Effector memory CD4-positive, alpha-beta T cell (primary cell): Measurements from ENCODE around the gene DDX41.

Source experiments
- DNase-seq, 3 donors: peaks; one replicate each; pipeline ENCODE4 v3.0.0-alpha.2; 2020
- H3K27ac ChIP-seq: 2 replicates; pipeline ENCODE4 v1.7.0; 2013; ENCODE audit warnings: mild to moderate bottlenecking, low read length, moderate library complexity; ENCODE audit not compliant: insufficient read depth, poor library complexity, severe bottlenecking
- H3K27me3 ChIP-seq: replicated peaks from 2 replicates; pipeline ENCODE4 v1.7.0; 2013; ENCODE audit warnings: mild to moderate bottlenecking, low read length; ENCODE audit not compliant: insufficient read depth, control insufficient read depth, poor library complexity, severe bottlenecking
- H3K36me3 ChIP-seq: 2 replicates; pipeline ENCODE4 v1.7.0; 2013; ENCODE audit warnings: mild to moderate bottlenecking, low read length, moderate library complexity; ENCODE audit not compliant: control insufficient read depth, insufficient read depth
- H3K4me1 ChIP-seq: 2 replicates; pipeline ENCODE4 v1.7.0; 2013; ENCODE audit warnings: low read length, mild to moderate bottlenecking; ENCODE audit not compliant: control insufficient read depth, insufficient read depth, poor library complexity, severe bottlenecking
- H3K4me3 ChIP-seq: 2 replicates; pipeline ENCODE4 v1.7.0; 2013; ENCODE audit warnings: low read length, low read depth, mild to moderate bottlenecking; ENCODE audit not compliant: insufficient read depth, poor library complexity, severe bottlenecking
- H3K9me3 ChIP-seq: 2 replicates; pipeline ENCODE4 v1.7.0; 2013; ENCODE audit warnings: mild to moderate bottlenecking, low read length, moderate library complexity; ENCODE audit not compliant: control insufficient read depth

DDX41 gene

GRCh38 chr5:177514541-177514940 is 2.2 kb downstream of the DDX41 start:
- Histone ChIP-seq H3K4me1 (peaks cover 21% of the 10 kb centered on the region), H3K4me3 (no peak overlapping the region), H3K36me3 (peaks cover 48% of the 10 kb centered on the region), H3K9me3 (no peaks in the 10 kb centered on the region), H3K27me3 (no peaks in the 10 kb centered on the region), H3K27ac (no peak overlapping the region)
- DNase-seq, result no peak

- peaks cover 15% of the 10 kb centered on the region for H3K4me1 ChIP-seq
- H3K9me3 ChIP-seq, result no peaks in the 10 kb centered on the region
- DNase-seq, result no peak
- H3K36me3 ChIP-seq, result peaks cover 48% of the 10 kb centered on the region
- no peaks in the 10 kb centered on the region for H3K27me3 ChIP-seq
- no peak overlapping the region for H3K27ac ChIP-seq
- H3K4me3 ChIP-seq, result no peak overlapping the region
These were observed 3.3 kb downstream of the DDX41 start for GRCh38 chr5:177513500-177513899.

- Histone ChIP-seq H3K4me3 (no peak overlapping the region), H3K4me1 (peaks cover 15% of the 10 kb centered on the region), H3K27ac (no peak overlapping the region), H3K27me3 (no peaks in the 10 kb centered on the region), H3K36me3 (peaks cover 48% of the 10 kb centered on the region), H3K9me3 (no peaks in the 10 kb centered on the region)
- DNase-seq, result no peak
These were observed 3.9 kb downstream of the DDX41 start for GRCh38 chr5:177512736-177513380.

GRCh38 chr5:177511796-177512675 is 4.7 kb downstream of the DDX41 start:
- Histone ChIP-seq H3K27me3 (no peaks in the 10 kb centered on the region), H3K36me3 (peaks cover 48% of the 10 kb centered on the region), H3K27ac (no peak overlapping the region), H3K4me3 (no peak overlapping the region), H3K4me1 (peaks cover 15% of the 10 kb centered on the region), H3K9me3 (no peaks in the 10 kb centered on the region)
- no peak for DNase-seq

GRCh38 chr5:177511181-177511580 is 5.6 kb downstream of the DDX41 start:
- Histone ChIP-seq H3K9me3 (no peaks in the 10 kb centered on the region), H3K27ac (no peak overlapping the region), H3K36me3 (peaks cover 48% of the 10 kb centered on the region), H3K4me1 (peaks cover 12% of the 10 kb centered on the region), H3K27me3 (no peaks in the 10 kb centered on the region), H3K4me3 (no peak overlapping the region)
- no peak for DNase-seq

- no peaks in the 10 kb centered on the region for H3K27me3 ChIP-seq
- DNase-seq, result no peak
- H3K4me1 ChIP-seq, result peaks cover 7% of the 10 kb centered on the region
- H3K4me3 ChIP-seq, result no peak overlapping the region
- H3K36me3 ChIP-seq, result peaks cover 48% of the 10 kb centered on the region
- no peaks in the 10 kb centered on the region for H3K9me3 ChIP-seq
- no peak overlapping the region for H3K27ac ChIP-seq
These were observed 6.2 kb downstream of the DDX41 start for GRCh38 chr5:177510567-177511053.

GRCh38 chr5:177509991-177510566 is 6.7 kb downstream of the DDX41 start:
- DNase-seq, result no peak
- Histone ChIP-seq H3K9me3 (no peaks in the 10 kb centered on the region), H3K36me3 (peaks cover 48% of the 10 kb centered on the region), H3K27me3 (no peaks in the 10 kb centered on the region), H3K27ac (no peak overlapping the region), H3K4me1 (peaks cover 1% of the 10 kb centered on the region), H3K4me3 (no peak overlapping the region)

- H3K27ac ChIP-seq, result no peak within 1 kb of the TSS
- H3K36me3 ChIP-seq, result peaks cover 42% of the 10 kb centered on the region
- H3K4me1 ChIP-seq, result no peaks in the 10 kb centered on the region
These were observed 7.3 kb downstream of the DDX41 start, which contains the start of gene DOK3 for GRCh38 chr5:177509381-177509951. Gene DOK3 (minus strand): TSS chr5:177509826. CDS start chr5:177509540, 286 bp downstream.

GRCh38 chr5:177508837-177509236 is 7.9 kb downstream of the DDX41 start:
- Histone ChIP-seq H3K4me3 (no peak overlapping the region), H3K27me3 (no peaks in the 10 kb centered on the region), H3K27ac (no peak overlapping the region), H3K9me3 (no peaks in the 10 kb centered on the region), H3K36me3 (peaks cover 36% of the 10 kb centered on the region), H3K4me1 (no peaks in the 10 kb centered on the region)
- no peak for DNase-seq

More at GRCh38 chr5:177509381-177509951, 7.3 kb downstream of the DDX41 start, which contains the start of gene DOK3:
- no peak within 1 kb of the TSS for H3K4me3 ChIP-seq
- no peaks in the 10 kb centered on the region for H3K27me3 ChIP-seq
- H3K9me3 ChIP-seq, result no peaks in the 10 kb centered on the region
- no peak for DNase-seq
